Neuronal stem cell (in vitro differentiated cells): ENCODE measurements around the gene NAV1.
A peak's percentile ranks its signal among the peaks of the same experiment; 100 is the strongest.

Experiments
- DNase-seq: peaks from one replicate; pipeline ENCODE4 v3.0.0-alpha.2; 2013; ENCODE audit warnings: low spot score
- H2AFZ ChIP-seq: one replicate; pipeline ENCODE4 v1.6.1; 2013; ENCODE audit warnings: mild to moderate bottlenecking, low read length, inconsistent platforms
- H2AK5ac ChIP-seq: 2 replicates; pipeline ENCODE4 v1.6.1; 2013; ENCODE audit warnings: low read depth, mild to moderate bottlenecking, inconsistent platforms, low read length, moderate library complexity, mixed read lengths
- H2BK120ac ChIP-seq: 2 replicates; pipeline ENCODE4 v1.6.1; 2013; ENCODE audit warnings: low read depth, mild to moderate bottlenecking, inconsistent platforms, low read length, moderate library complexity, mixed read lengths
- H2BK12ac ChIP-seq: one replicate; pipeline ENCODE4 v1.6.1; 2013; ENCODE audit warnings: low read length, inconsistent platforms
- H2BK15ac ChIP-seq: 2 replicates; pipeline ENCODE4 v1.6.1; 2013; ENCODE audit warnings: mild to moderate bottlenecking, low read length, inconsistent platforms, mixed read lengths
- H2BK5ac ChIP-seq: one replicate; pipeline ENCODE4 v1.6.1; 2013; ENCODE audit warnings: inconsistent platforms, mild to moderate bottlenecking, low read length, moderate library complexity
- H3K14ac ChIP-seq: one replicate; pipeline ENCODE4 v1.6.1; 2013; ENCODE audit warnings: low read length, inconsistent platforms
- H3K18ac ChIP-seq: 2 replicates; pipeline ENCODE4 v1.6.1; 2013; ENCODE audit warnings: low read length, inconsistent platforms
- H3K23ac ChIP-seq: 2 replicates; pipeline ENCODE4 v1.6.1; 2013; ENCODE audit warnings: low read depth, mild to moderate bottlenecking, mixed read lengths, low read length, inconsistent platforms; ENCODE audit not compliant: poor library complexity
- H3K27ac ChIP-seq: replicated peaks from 3 replicates; pipeline ENCODE4 v1.5.1; 2013; ENCODE audit warnings: low read length, inconsistent platforms
- H3K27me3 ChIP-seq, 3 experiments: 2 replicates each; pipeline ENCODE4 v1.6.1; 2013; ENCODE audit warnings: low read length in 3 of 3, mild to moderate bottlenecking in 2 of 3, inconsistent platforms in 1 of 3, low read depth in 1 of 3, mixed read lengths in 1 of 3, moderate library complexity in 1 of 3; ENCODE audit not compliant: control insufficient read depth in 3 of 3, insufficient read depth in 3 of 3
- H3K36me3 ChIP-seq, 2 donors: replicated peaks in 1 of 2; 2 replicates each; pipeline ENCODE4 v1.6.1; 2013; ENCODE audit warnings: low read length in 2 of 2; ENCODE audit not compliant: control insufficient read depth in 2 of 2, insufficient read depth in 2 of 2
- H3K4ac ChIP-seq: 2 replicates; pipeline ENCODE4 v1.6.1; 2013; ENCODE audit warnings: inconsistent platforms, mild to moderate bottlenecking, low read length, moderate library complexity
- H3K4me1 ChIP-seq, 2 donors: 1 replicate in 1 of 2; 2 replicates in 1 of 2; pipeline ENCODE4 v1.6.1; 2013; ENCODE audit warnings: low read length in 2 of 2, low read depth in 1 of 2; ENCODE audit not compliant: control insufficient read depth in 2 of 2, insufficient read depth in 1 of 2
- H3K4me2 ChIP-seq: one replicate; pipeline ENCODE4 v1.6.1; 2013; ENCODE audit warnings: mild to moderate bottlenecking, low read length, inconsistent platforms; ENCODE audit not compliant: insufficient read depth, poor library complexity, severe bottlenecking
- H3K4me3 ChIP-seq, 2 donors: 2 replicates each; pipeline ENCODE4 v1.5.1; 2013; ENCODE audit warnings: low read length in 2 of 2, mild to moderate bottlenecking in 2 of 2, inconsistent platforms in 1 of 2, moderate library complexity in 1 of 2
- H3K79me1 ChIP-seq: one replicate; pipeline ENCODE4 v1.6.1; 2013; ENCODE audit warnings: low read depth, mild to moderate bottlenecking, inconsistent platforms, low read length, moderate library complexity
- H3K9ac ChIP-seq: one replicate; pipeline ENCODE4 v1.6.1; 2013; ENCODE audit warnings: mild to moderate bottlenecking, low read depth, low read length, inconsistent platforms; ENCODE audit not compliant: poor library complexity
- H3K9me3 ChIP-seq, 2 donors: replicated peaks in 1 of 2; 2 replicates each; pipeline versions ENCODE3 to v1.6.1; 2013; ENCODE audit warnings: low read length in 2 of 2, mild to moderate bottlenecking in 2 of 2, inconsistent platforms in 1 of 2, low read depth in 1 of 2, mixed read lengths in 1 of 2, moderate library complexity in 1 of 2; ENCODE audit not compliant: control insufficient read depth in 2 of 2, insufficient read depth in 1 of 2
- H4K8ac ChIP-seq: one replicate; pipeline ENCODE4 v1.6.1; 2013; ENCODE audit warnings: low read depth, mild to moderate bottlenecking, inconsistent platforms, low read length, moderate library complexity
- H4K91ac ChIP-seq: one replicate; pipeline ENCODE4 v1.6.1; 2013; ENCODE audit warnings: low read length, low read depth, mild to moderate bottlenecking, inconsistent platforms; ENCODE audit not compliant: poor library complexity
- WGBS, 2 donors: extraction: QIAGEN DNeasy Blood & Tissue Kit; methylation state at CpG; one replicate each; pipeline ENCODE4 v1.1.7; 2013; ENCODE audit warnings: missing lambda C conversion rate in 2 of 2, mixed read lengths in 1 of 2; ENCODE audit not compliant: insufficient read length in 2 of 2, insufficient replicate concordance in 1 of 2; ENCODE audit errors: extremely low coverage in 2 of 2; 5-methylcytosine and 5-hydroxymethylcytosine counted together

The NAV1 gene

DNA sequence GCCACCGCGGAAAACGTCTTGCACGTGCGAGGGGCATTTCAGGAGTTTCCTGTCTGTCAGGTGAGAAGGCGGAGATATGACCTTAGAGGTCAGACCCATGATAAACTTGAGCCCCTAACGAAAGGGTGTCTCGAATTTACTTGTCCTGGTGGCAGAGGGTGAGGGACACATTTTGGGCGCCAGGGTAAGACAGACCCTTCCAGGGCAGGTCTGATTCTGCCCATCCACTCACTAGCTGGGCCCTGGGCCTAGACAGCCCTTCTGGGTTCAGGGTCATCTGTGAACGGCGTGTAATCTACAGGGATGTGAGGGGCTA lies 31.6 kb upstream of the NAV1 start:
- Histone ChIP-seq H3K27me3 (peaks cover 0 to 19% (median 0%) of the 10 kb centered on the region in 3 experiments), H2BK120ac (no peak overlapping the region), H4K91ac (no peak overlapping the region), H3K18ac (peak overlapping the region; percentile 93), H3K9me3 (no peaks in the 10 kb centered on the region), H3K36me3 (no peaks in the 10 kb centered on the region), H3K9ac (peak overlapping the region; percentile 25), H3K4ac (no peak overlapping the region), H3K27ac (no peak overlapping the region), H2BK15ac (peak overlapping the region; percentile 50), H3K4me3 (peak overlapping the region; percentile 42 to 78), H3K4me1 (peaks cover 16 to 41% of the 10 kb centered on the region in 2 donors), H2BK5ac (peak overlapping the region; percentile 29), H4K8ac (no peak overlapping the region), H3K4me2 (peak overlapping the region; percentile 90), H2AFZ (peak overlapping the region; percentile 65), H3K79me1 (no peaks in the 10 kb centered on the region), H3K23ac (no peak overlapping the region), H2AK5ac (peak overlapping the region; percentile 78), H3K14ac (no peak overlapping the region), H2BK12ac (no peak overlapping the region)
- no peak for DNase-seq
- WGBS, 2 donors: no CpG with 5 or more reads among the region's 11 CpGs

GRCh38 chr1:201508809-201509208 lies 30.1 kb upstream of the NAV1 start:
- H2AFZ ChIP-seq: no peak overlapping the region
- no peak overlapping the region for H3K4me3 ChIP-seq
- H3K36me3 ChIP-seq: no peaks in the 10 kb centered on the region
- H3K14ac ChIP-seq: no peak overlapping the region
- H3K27me3 ChIP-seq: peaks cover 0 to 19% (median 0%) of the 10 kb centered on the region in 3 experiments
- H2BK12ac ChIP-seq: no peak overlapping the region
- no peaks in the 10 kb centered on the region for H3K9me3 ChIP-seq
- no peak overlapping the region for H3K27ac ChIP-seq
- WGBS, 2 donors: no CpG with 5 or more reads among the region's 2 CpGs
- DNase-seq: no peak
- no peak overlapping the region for H3K23ac ChIP-seq
- no peak overlapping the region for H4K91ac ChIP-seq
- H2BK15ac ChIP-seq: no peak overlapping the region
- H3K9ac ChIP-seq: no peak overlapping the region
- no peak overlapping the region for H2BK5ac ChIP-seq
- H3K4me1 ChIP-seq: peaks cover 13 to 36% of the 10 kb centered on the region in 2 donors
- no peak overlapping the region for H2AK5ac ChIP-seq
- H3K4me2 ChIP-seq: no peak overlapping the region
- no peak overlapping the region for H2BK120ac ChIP-seq
- H4K8ac ChIP-seq: no peak overlapping the region
- no peak overlapping the region for H3K18ac ChIP-seq
- H3K4ac ChIP-seq: no peak overlapping the region
- H3K79me1 ChIP-seq: no peaks in the 10 kb centered on the region

- H3K4ac ChIP-seq: no peak overlapping the region
- no peak overlapping the region for H3K23ac ChIP-seq
- no peaks in the 10 kb centered on the region for H3K36me3 ChIP-seq
- no peaks in the 10 kb centered on the region for H3K79me1 ChIP-seq
- no peak overlapping the region for H4K8ac ChIP-seq
- peaks cover 0 to 19% (median 4%) of the 10 kb centered on the region in 3 experiments for H3K27me3 ChIP-seq
- no peak overlapping the region for H3K14ac ChIP-seq
- no peak overlapping the region for H2AK5ac ChIP-seq
- no CpG with 5 or more reads among the region's 2 CpGs for WGBS, 2 donors
- no peak overlapping the region for H3K4me2 ChIP-seq
- no peak overlapping the region for H3K4me3 ChIP-seq
- H3K27ac ChIP-seq: no peak overlapping the region
- no peaks in the 10 kb centered on the region for H3K9me3 ChIP-seq
- no peak overlapping the region for H2BK12ac ChIP-seq
- no peak overlapping the region for H2AFZ ChIP-seq
- H2BK120ac ChIP-seq: no peak overlapping the region
- no peak overlapping the region for H3K9ac ChIP-seq
- H3K18ac ChIP-seq: no peak overlapping the region
- no peak for DNase-seq
- no peak overlapping the region for H2BK5ac ChIP-seq
- H4K91ac ChIP-seq: no peak overlapping the region
- H3K4me1 ChIP-seq: peaks cover 13 to 30% of the 10 kb centered on the region in 2 donors
- no peak overlapping the region for H2BK15ac ChIP-seq
Measured at GRCh38 chr1:201509601-201510374, 29.1 kb upstream of the NAV1 start.

DNA sequence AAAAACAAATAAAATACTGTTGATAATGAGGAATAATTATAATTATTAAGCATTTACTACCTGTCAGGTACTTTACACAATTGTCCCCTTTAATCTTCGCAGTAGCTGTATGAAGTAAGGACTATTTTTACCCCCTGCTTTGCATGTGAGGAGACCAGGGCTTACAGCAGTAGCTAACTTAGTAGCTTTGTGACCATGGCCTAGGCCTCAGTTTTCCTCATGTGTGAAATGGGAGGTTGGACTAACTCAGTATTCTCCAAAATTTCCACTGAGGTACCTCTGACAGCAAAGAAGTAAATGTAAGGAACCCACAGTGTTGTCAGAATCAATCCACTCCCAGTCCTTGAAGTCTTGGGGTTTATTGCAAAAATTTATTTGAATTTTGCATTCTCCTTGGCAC lies 28.2 kb upstream of the NAV1 start:
- no peaks in the 10 kb centered on the region for H3K79me1 ChIP-seq
- no peak overlapping the region for H2BK5ac ChIP-seq
- H3K4ac ChIP-seq: no peak overlapping the region
- no peak overlapping the region for H3K27ac ChIP-seq
- no peak overlapping the region for H2AK5ac ChIP-seq
- H3K27me3 ChIP-seq: peaks cover 0 to 19% (median 13%) of the 10 kb centered on the region in 3 experiments
- no peak overlapping the region for H3K4me3 ChIP-seq
- no peak overlapping the region for H3K4me2 ChIP-seq
- no peak overlapping the region for H3K9ac ChIP-seq
- H2BK12ac ChIP-seq: no peak overlapping the region
- H3K18ac ChIP-seq: no peak overlapping the region
- H3K14ac ChIP-seq: no peak overlapping the region
- no CpG with 5 or more reads among the region's 1 CpG for WGBS, 2 donors
- no peak overlapping the region for H2AFZ ChIP-seq
- no peaks in the 10 kb centered on the region for H3K36me3 ChIP-seq
- H4K8ac ChIP-seq: no peak overlapping the region
- H4K91ac ChIP-seq: no peak overlapping the region
- no peak overlapping the region for H3K23ac ChIP-seq
- H3K4me1 ChIP-seq: peaks cover 9 to 23% of the 10 kb centered on the region in 2 donors
- H3K9me3 ChIP-seq: no peaks in the 10 kb centered on the region
- DNase-seq: no peak
- no peak overlapping the region for H2BK120ac ChIP-seq
- no peak overlapping the region for H2BK15ac ChIP-seq
